Endothelial cell of umbilical vein (primary cell): ENCODE results near the gene TPP1. TPM values are rescaled to one million over a fixed set of nuclear protein-coding genes. Genes with fewer than 3 reads are reported as not detected.

Experiments used
- BruUV-seq: library from RNA; stranded (reverse); fragments of 400-500 nt; replicated peaks from 2 replicates; lab custom pipeline; 2021; lab: Mats Ljungman, UMichigan
- CTCF ChIA-PET: fragments of 300-600, 350-600 bp; sonication (Branson Sonifier 250); formaldehyde crosslinking; loops from one replicate; lab custom pipeline; 2021; ENCODE audit warnings: antibody characterized with exemption, inconsistent platforms; lab: Charles Lee
- POLR2A ChIA-PET: fragments of 300-600, 350-600 bp; sonication (Branson Sonifier 250); formaldehyde crosslinking; loops from one replicate; lab custom pipeline; 2021; ENCODE audit warnings: antibody characterized with exemption, inconsistent platforms; lab: Charles Lee
- DNase-seq: peaks from one replicate; pipeline ENCODE4 v3.0.0-alpha.2; 2011; ENCODE audit warnings: low read depth, low spot score
- FAIRE-seq: peaks from 2 replicates; lab custom pipeline; 2011; peaks lifted over from hg19 to GRCh38; lab: Jason Lieb, UNC
- H2AFZ ChIP-seq: 2 replicates; pipeline ENCODE4 v1.6.0; 2012; ENCODE audit warnings: low read depth, low read length, control low read depth, inconsistent platforms
- H3K27ac ChIP-seq: 2 replicates; pipeline ENCODE4 v1.5.1; 2011; ENCODE audit warnings: low read depth, mild to moderate bottlenecking, control low read depth, low read length, moderate library complexity; ENCODE audit not compliant: insufficient read depth
- H3K27me3 ChIP-seq, 2 experiments: 2 replicates each; pipeline versions ENCODE4 v1.6.0 to v1.6.1; 2011; ENCODE audit warnings: low read length in 2 of 2, mixed read lengths in 1 of 2; ENCODE audit not compliant: control insufficient read depth in 2 of 2, insufficient read depth in 2 of 2
- H3K36me3 ChIP-seq, 2 experiments: 2 replicates in 1 of 2; 3 replicates in 1 of 2; pipeline ENCODE4 v1.5.1; 2011; ENCODE audit warnings: low read length in 2 of 2, mild to moderate bottlenecking in 1 of 2, moderate library complexity in 1 of 2; ENCODE audit not compliant: control insufficient read depth in 2 of 2, insufficient read depth in 2 of 2; ENCODE audit errors: extremely low read depth in 1 of 2
- H3K4me1 ChIP-seq: 3 replicates; pipeline ENCODE4 v1.5.1; 2011; ENCODE audit warnings: mild to moderate bottlenecking, low read length; ENCODE audit not compliant: control insufficient read depth, insufficient read depth; ENCODE audit errors: extremely low read depth
- H3K4me2 ChIP-seq: 2 replicates; pipeline ENCODE4 v1.6.1; 2011; ENCODE audit warnings: low read length, control low read depth, mixed read lengths; ENCODE audit not compliant: insufficient read depth
- H3K4me3 ChIP-seq, 3 experiments: fragments of 200-600 bp in 1 of 3; sonication (generic), shearing (Covaris generic) in 1 of 3; replicated peaks in 1 of 3; 2 replicates each; pipeline ENCODE4 v1.5.1; 2011 to 2016; ENCODE audit warnings: control low read depth in 3 of 3, low read length in 3 of 3, mild to moderate bottlenecking in 2 of 3, inconsistent platforms in 1 of 3, low read depth in 1 of 3, moderate library complexity in 1 of 3; ENCODE audit not compliant: insufficient read depth in 1 of 3
- H3K79me2 ChIP-seq: 2 replicates; pipeline ENCODE4 v1.6.0; 2012; ENCODE audit warnings: low read length, inconsistent platforms; ENCODE audit not compliant: control insufficient read depth, insufficient read depth
- H3K9ac ChIP-seq: replicated peaks from 2 replicates; pipeline ENCODE3; 2011; ENCODE audit warnings: low read length, control low read depth; ENCODE audit not compliant: insufficient read depth; ENCODE audit errors: extremely low read depth
- H3K9me1 ChIP-seq: replicated peaks from 3 replicates; pipeline ENCODE4 v1.6.0; 2011; ENCODE audit warnings: mild to moderate bottlenecking, low read length; ENCODE audit not compliant: control insufficient read depth, insufficient read depth; ENCODE audit errors: extremely low read depth
- H3K9me3 ChIP-seq: replicated peaks from 2 replicates; pipeline ENCODE4 v1.5.1; 2012; ENCODE audit warnings: low read length, inconsistent platforms; ENCODE audit not compliant: control insufficient read depth, insufficient read depth
- H4K20me1 ChIP-seq: replicated peaks from 2 replicates; pipeline ENCODE3; 2011; ENCODE audit warnings: mild to moderate bottlenecking, low read length; ENCODE audit not compliant: control insufficient read depth, insufficient read depth; ENCODE audit errors: extremely low read depth
- CTCF ChIP-seq, 2 donors: IDR thresholded peaks; 1 replicate in 1 of 2; 2 replicates in 1 of 2; pipeline ENCODE4 v1.5.1; 2011; ENCODE audit warnings: low read length in 2 of 2, mild to moderate bottlenecking in 2 of 2, moderate library complexity in 2 of 2, control low read depth in 1 of 2, inconsistent platforms in 1 of 2, low read depth in 1 of 2; ENCODE audit not compliant: insufficient read depth in 1 of 2; ENCODE audit errors: extremely low read depth in 1 of 2
- EZH2 ChIP-seq: IDR thresholded peaks from 2 replicates; pipeline ENCODE4 v1.6.1; 2012; ENCODE audit warnings: borderline replicate concordance, low read depth, mild to moderate bottlenecking, moderate library complexity, low read length, inconsistent platforms; ENCODE audit not compliant: severe bottlenecking
- FOS ChIP-seq: IDR thresholded peaks from 2 replicates; pipeline ENCODE4 v1.6.1; 2011; ENCODE audit warnings: mild to moderate bottlenecking, low read length, moderate library complexity, borderline replicate concordance; ENCODE audit not compliant: insufficient read depth
- GATA2 ChIP-seq: IDR thresholded peaks from 2 replicates; pipeline ENCODE4 v1.7.0; 2011; ENCODE audit warnings: low read depth, mild to moderate bottlenecking, moderate library complexity, mixed read lengths, low read length; ENCODE audit not compliant: insufficient read length, insufficient read depth
- JUN ChIP-seq: IDR thresholded peaks from 2 replicates; pipeline ENCODE4 v1.6.1; 2011; ENCODE audit warnings: borderline replicate concordance, low read depth; ENCODE audit not compliant: insufficient read length, insufficient read depth
- MAX ChIP-seq: IDR thresholded peaks from 2 replicates; pipeline ENCODE4 v1.6.1; 2011; ENCODE audit not compliant: insufficient read depth, insufficient read length
- MYC ChIP-seq: IDR thresholded peaks from one replicate; pipeline ENCODE4 v1.6.1; 2011; ENCODE audit warnings: mild to moderate bottlenecking, low read depth, low read length
- POLR2A ChIP-seq: IDR thresholded peaks from 2 replicates; pipeline ENCODE4 v1.6.1; 2012; ENCODE audit warnings: low read depth, mild to moderate bottlenecking, control low read depth, low read length
- POLR2AphosphoS5 ChIP-seq: IDR thresholded peaks from 2 replicates; pipeline ENCODE4 v1.6.1; 2012; ENCODE audit warnings: low read depth, mild to moderate bottlenecking, control low read depth, low read length, moderate library complexity; ENCODE audit not compliant: insufficient read depth
- dilution Hi-C: fragments of 300-500 bp; cut with MboI; formaldehyde crosslinking; loops from one replicate; pipeline ENCODE4 v1.15.0; 2019; ENCODE audit warnings: low sequenced_read_pairs; ENCODE audit not compliant: extremely low pct_ligation_motif_present
- intact Hi-C: fragments of 100-400 bp; cut with micrococcal nuclease; formaldehyde crosslinking; loops from one replicate; pipeline ENCODE4 v1.10.0; 2022
- polyA plus RNA-seq, 4 experiments: library from polyadenylated mRNA; depleted of rRNA in 3 of 4; stranded (reverse) in 3 of 4; unstranded in 1 of 4; fragments of >200 nt; gene quantifications; 2 replicates each; pipeline versions ENCODE4 v1.2.1 to v1.2.3, GENCODE V29; 2011 to 2012; ENCODE audit warnings: missing spikeins in 1 of 4
- total RNA-seq: library from RNA; stranded (reverse); gene quantifications from 2 replicates; pipeline ENCODE4 v1.2.3, GENCODE V29; 2021

TPP1 gene
- total and polyA plus RNA-seq, 2 donors (not counting 3 experiments of a cell fraction or from before 2014, with no cell fraction given): 124 to 224 TPM

GRCh38 chr11:6614446-6614845, 4.8 kb downstream of the TPP1 start:
- Histone ChIP-seq H3K27me3 (no peaks in the 10 kb centered on the region), H3K9ac (no peak overlapping the region), H3K79me2 (peaks cover 26% of the 10 kb centered on the region), H3K4me3 (no peak overlapping the region), H4K20me1 (no peaks in the 10 kb centered on the region), H2AFZ (no peak overlapping the region), H3K36me3 (peaks cover 22 to 30% of the 10 kb centered on the region in 2 experiments), H3K9me3 (no peaks in the 10 kb centered on the region), H3K4me2 (no peak overlapping the region), H3K9me1 (no peaks in the 10 kb centered on the region), H3K27ac (no peak overlapping the region), H3K4me1 (peaks cover 53% of the 10 kb centered on the region)
- FAIRE-seq (no peak), DNase-seq (no peak)
- no peak for TF ChIP-seq CTCF (IDR thresholded peaks at IDR 0.05; ENCODE audit: extremely low read depth in 1 of 2, insufficient read depth in 1 of 2, low read depth in 1 of 2, low read length in 2 of 2)
- no TSS peak for BruUV-seq
- ChIA-PET CTCF (interaction anchor here (1.0 kb wide), 1 partner anchor 69 kb away, joined by 4 read pairs; the partner anchor contains the start of gene MRPL17), POLR2A (no interaction called here)
- dilution Hi-C loops (no loop called here), intact Hi-C loops (no loop called here)

GRCh38 chr11:6613496-6613895, 5.7 kb downstream of the TPP1 start:
- Histone ChIP-seq H3K27me3 (no peaks in the 10 kb centered on the region), H3K9ac (no peak overlapping the region), H2AFZ (no peak overlapping the region), H3K9me1 (no peaks in the 10 kb centered on the region), H3K36me3 (peaks cover 30 to 39% of the 10 kb centered on the region in 2 experiments), H3K79me2 (peaks cover 23% of the 10 kb centered on the region), H3K4me2 (no peak overlapping the region), H3K27ac (no peak overlapping the region), H3K9me3 (no peaks in the 10 kb centered on the region), H3K4me1 (peaks cover 57% of the 10 kb centered on the region), H3K4me3 (no peak overlapping the region), H4K20me1 (no peaks in the 10 kb centered on the region)
- intact Hi-C loops: no loop called here
- POLR2A ChIA-PET: interaction anchor here (2.0 kb wide), 1 partner anchor 70 kb away, joined by 14 read pairs; the partner anchor contains the start of gene MRPL17
- dilution Hi-C loops: no loop called here
- DNase-seq: no peak
- CTCF ChIA-PET: interaction anchor here (1.0 to 4.5 kb wide), 9 partner anchors 9 to 234 kb away, joined by 3 to 43 read pairs (median 7); partner anchors contain the start of gene MRPL17
- no peak for FAIRE-seq
- TF ChIP-seq CTCF (IDR thresholded peaks at IDR 0.05; ENCODE audit: extremely low read depth in 1 of 2, insufficient read depth in 1 of 2, low read depth in 1 of 2, low read length in 2 of 2) (no peak), JUN (no peak), FOS (no peak), MAX (no peak), POLR2AphosphoS5 (no peak), GATA2 (no peak), POLR2A (no peak), EZH2 (no peak), MYC (no peak)
- no TSS peak for BruUV-seq
